Stimulated activated CD8-positive, alpha-beta memory T cell treated with anti-CD3 and anti-CD28 coated beads, Interleukin-2, amount 100 ng/mL, for 48 hours (primary cell): ENCODE data around the gene CCDC107.
"Not testable (repeated sequence)": the region's sequence is repeated elsewhere in the genome, so short reads cannot be mapped to it uniquely, and the experiment has no call there.

Experiments
- DNase-seq, 2 donors: peaks; one replicate each; pipeline ENCODE4 v3.0.0-alpha.2; 2020; ENCODE audit warnings: low read depth in 2 of 2

CCDC107 gene

DNA sequence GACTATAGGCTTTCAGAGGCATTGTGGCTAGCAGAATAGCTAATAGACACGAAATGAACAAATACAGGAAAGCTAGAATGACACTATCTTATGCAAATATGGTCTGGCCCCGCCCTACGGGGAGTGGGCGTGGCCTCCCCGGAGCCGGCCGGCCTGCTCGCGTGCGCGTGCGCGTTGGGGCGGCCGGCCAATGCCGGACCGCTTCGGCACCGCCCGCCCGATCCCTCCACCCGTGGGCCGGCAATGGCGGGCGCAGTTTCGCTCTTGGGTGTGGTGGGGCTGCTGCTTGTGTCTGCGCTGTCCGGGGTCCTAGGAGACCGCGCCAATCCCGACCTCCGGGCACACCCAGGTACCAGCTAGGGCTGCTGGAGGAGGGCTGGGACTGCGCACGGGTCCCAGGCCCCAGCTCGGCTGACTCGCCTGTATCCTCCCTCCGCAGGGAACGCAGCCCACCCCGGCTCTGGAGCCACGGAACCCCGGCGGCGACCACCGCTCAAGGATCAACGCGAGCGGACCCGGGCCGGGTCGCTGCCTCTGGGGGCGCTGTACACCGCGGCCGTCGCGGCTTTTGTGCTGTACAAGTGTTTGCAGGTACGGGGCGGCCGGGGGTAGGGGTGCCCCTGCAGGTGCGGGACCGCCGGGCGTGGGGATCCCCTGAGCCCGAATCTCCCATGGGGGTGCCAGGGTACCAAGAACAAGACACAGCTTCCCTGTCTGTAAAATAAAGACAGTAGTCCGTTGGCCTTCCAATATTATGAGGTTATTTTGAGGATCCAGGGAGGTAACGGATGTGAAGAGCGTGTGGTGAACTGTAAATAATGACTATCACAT, at the start of gene CCDC107:
Gene CCDC107 (plus strand): TSS at position 156 of the 831 bp plus-strand sequence. CDS start 88 bp downstream, at position 244.
- peak; percentile 73 to 85 for DNase-seq

DNA sequence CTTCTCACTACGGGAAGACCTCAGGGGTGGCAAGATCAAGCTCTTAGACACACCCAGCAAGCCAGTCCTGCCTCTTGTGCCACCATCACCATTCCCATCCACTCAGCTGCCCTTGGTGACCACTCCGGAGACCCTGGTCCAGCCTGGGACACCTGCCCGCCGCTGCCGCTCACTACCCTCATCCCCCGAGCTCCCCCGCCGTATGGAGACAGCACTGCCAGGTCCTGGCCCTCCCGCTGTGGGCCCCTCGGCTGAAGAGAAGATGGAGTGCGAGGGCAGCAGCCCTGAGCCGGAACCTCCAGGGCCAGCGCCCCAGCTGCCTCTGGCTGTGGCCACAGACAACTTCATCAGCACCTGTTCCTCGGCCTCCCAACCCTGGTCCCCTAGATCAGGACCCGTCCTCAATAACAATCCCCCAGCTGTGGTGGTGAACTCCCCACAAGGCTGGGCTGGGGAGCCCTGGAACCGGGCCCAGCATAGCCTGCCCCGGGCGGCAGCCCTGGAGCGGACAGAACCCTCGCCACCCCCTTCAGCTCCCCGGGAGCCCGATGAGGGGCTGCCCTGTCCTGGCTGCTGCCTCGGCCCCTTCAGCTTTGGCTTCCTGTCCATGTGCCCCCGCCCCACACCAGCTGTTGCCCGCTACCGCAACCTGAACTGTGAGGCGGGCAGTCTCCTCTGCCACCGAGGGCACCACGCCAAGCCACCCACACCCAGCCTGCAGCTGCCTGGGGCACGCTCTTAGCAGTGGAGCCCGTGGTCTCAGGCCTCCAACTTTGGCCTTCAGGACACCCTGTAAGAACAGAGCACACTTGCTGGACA, 48.9 kb upstream of the CCDC107 start:
- DNase-seq: no peak

- DNase-seq: no peak
Observed at GRCh38 chr9:35609820-35610163, 48.3 kb upstream of the CCDC107 start.

- DNase-seq: peak in 1 of 2 donors; percentile 18
Observed at GRCh38 chr9:35611230-35611797, 46.8 kb upstream of the CCDC107 start.

- not testable (repeated sequence) for DNase-seq
Observed at GRCh38 chr9:35612066-35612465, 46.0 kb upstream of the CCDC107 start.

- DNase-seq: no peak
Observed at GRCh38 chr9:35612843-35613242, 45.2 kb upstream of the CCDC107 start.

DNA sequence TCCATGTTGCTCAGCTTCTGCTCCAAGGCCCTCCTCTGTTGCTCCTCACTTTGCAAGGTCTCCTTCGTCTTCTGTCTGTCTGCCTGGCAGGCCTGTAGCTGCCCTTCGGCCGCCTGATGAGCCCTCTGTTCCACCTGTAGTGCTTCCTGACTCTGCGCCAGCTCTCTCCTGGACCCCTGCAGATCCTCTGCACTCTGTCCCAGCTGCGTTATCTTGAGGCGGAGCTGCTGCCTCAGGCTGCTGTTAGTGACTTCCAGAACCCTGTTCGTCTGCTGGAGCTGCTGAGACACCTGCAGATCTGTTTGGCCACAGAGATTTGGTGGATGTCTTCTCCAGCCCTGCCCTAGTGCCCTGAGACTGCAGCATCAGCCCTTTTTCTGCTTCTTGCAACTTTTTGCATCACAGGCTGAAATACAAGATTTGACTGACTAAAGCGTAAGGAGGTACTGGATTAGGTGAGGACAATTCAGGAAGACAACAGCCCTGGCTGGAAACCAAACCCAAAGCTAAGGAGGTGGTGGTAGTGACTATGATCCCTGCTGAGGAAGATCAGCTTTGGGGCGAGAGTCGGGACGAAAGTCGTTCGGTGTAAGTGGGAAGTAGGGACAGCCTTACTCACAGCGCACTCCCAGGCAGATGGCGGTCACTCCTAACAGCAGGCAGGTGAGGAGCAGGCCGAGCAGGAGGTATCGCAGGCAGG, 42.0 kb upstream of the CCDC107 start:
- DNase-seq: no peak

- peak; percentile 70 for DNase-seq
Observed at GRCh38 chr9:35616681-35617459, 41.2 kb upstream of the CCDC107 start.

GRCh38 chr9:35617548-35617947, 40.5 kb upstream of the CCDC107 start:
- DNase-seq: no peak

GRCh38 chr9:35618325-35618727, 39.8 kb upstream of the CCDC107 start, which contains the start of gene CD72:
CD72 (minus strand) TSS chr9:35618413; CDS start chr9:35618303, 110 bp downstream.
- DNase-seq: no peak

GRCh38 chr9:35618854-35619799, 39.0 kb upstream of the CCDC107 start:
- peak; percentile 31 to 48 for DNase-seq

DNA sequence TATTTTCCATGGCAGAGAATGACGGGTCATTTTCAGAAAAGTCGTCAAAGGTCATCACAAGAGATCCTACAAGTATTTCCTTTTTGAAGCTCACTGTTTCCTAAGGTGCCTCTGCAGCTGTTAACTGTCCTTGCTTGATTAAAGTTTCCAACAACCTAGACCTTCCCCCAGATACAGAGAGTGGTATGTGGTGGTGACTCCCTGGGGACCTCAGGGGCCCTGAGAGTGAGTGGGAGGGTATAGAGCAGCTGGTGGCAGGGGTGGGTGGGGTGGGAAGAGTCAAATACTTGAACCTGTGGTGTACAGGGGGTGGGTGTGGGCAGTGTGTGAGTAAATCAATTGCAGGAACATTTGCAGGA, 38.3 kb upstream of the CCDC107 start:
- no peak for DNase-seq

GRCh38 chr9:35627575-35627974, 30.5 kb upstream of the CCDC107 start:
- no peak for DNase-seq

DNA sequence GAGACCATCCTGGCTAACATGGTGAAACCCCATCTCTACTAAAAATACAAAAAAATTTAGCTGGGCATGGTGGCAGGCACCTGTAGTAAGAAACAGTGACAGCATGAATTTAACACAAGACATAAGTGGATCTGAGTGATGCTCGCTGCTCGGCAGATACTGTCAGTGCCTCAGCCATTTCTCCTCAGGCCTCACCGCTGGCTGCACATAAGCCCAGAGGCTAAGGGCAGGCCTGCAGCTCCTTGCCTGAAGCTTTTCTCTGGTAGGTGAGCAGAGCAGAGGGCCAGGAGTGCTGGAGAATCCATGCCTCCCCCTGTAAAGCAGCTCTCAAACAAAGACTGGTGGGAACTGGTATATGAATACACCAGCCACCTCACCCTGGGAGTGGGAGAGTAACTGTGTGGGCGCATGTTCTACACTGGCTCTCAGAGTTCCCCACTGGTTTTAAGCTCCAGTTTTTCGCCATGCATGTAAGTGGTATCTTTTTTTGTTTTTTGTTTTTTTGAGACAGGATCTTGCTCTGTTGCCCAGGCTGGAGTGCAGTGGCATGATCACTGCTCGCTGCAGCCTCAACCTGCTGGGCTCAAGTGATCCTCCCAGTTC, 29.6 kb upstream of the CCDC107 start:
- no peak for DNase-seq

DNA sequence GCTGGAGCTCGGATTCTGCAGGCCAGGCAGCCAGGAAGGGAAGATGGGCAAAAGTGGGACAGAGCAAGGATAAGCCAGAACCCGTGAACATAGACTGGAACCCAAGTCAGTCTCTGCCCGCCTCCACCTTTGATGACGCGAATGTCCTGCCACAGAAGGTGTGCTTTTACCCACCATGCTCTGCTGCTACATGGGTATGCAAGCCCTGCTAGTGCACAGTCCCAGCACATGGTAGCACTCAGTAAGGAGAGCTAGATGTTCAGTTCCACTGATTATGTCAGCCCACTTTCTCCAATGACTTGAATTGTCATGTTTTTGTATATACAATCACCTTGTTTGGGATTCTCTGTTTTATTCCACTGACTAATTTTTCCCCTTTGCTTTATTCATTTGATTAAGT, 28.5 kb upstream of the CCDC107 start:
- no peak for DNase-seq

GRCh38 chr9:35635730-35636129, 22.4 kb upstream of the CCDC107 start:
- DNase-seq: no peak

DNA sequence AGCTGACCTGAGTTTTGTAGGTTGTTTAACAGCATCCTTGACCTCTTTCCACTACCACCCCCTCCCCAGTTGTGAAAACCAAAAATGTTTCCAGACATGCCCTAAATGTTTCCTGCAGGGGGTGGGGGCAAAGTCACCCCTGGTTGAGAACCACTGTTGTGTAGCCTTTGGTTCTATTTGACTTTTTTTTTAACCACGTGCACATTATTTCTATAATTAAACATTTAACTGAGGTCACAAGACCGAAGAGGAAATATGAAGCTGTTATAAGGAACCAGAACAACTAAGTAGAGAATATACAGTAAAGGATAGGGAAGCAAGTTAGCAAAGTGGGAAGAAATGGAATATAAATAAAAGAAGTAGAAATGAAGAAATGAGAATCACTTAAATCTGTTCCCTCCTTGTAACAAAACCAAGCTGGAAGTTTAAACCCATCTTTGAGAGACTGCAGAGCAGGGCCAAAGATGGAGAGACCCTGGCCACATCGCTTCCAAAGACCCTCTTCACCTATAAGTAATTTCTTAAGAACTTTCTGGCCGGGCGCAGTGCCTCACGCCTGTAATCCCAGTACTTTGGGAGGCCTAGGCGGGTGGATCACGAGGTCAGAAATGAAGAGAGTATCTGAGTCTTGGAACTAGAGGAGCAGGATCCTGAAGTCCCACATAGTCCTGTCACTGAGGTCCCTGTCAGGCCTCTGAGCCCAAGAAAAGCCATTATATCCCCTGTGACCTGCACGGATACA, 21.8 kb upstream of the CCDC107 start:
- no peak for DNase-seq

DNA sequence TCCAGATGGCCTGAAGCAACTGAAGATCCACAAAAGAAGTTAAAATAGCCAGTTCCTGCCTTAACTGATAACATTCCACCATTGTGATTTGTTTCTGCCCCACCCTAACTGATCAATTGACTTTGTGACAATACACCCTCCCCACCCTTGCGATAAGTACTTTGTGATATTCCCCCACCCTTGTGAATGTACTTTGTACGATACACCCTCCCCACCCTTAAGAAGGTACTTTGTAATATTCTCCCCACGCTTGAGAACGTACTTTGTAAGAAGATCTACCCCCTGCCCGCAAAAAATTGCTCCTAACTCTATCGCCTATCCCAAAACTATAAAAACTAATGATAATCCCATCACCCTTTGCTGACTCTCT, 21.2 kb upstream of the CCDC107 start:
- not testable (repeated sequence) for DNase-seq

GRCh38 chr9:35637427-35637955, 20.6 kb upstream of the CCDC107 start:
- not testable (repeated sequence) for DNase-seq
